Measurements from ENCODE around the gene BMP7.

Gene BMP7

GRCh38 chr20:57255183-57255582 is 11.3 kb downstream of the BMP7 start:
- no peak for TF ChIP-seq CTCF (IDR thresholded peaks at IDR 0.05; ENCODE audit: extremely low read depth, missing control alignments)
- no peak for DNase-seq (ENCODE audit: low spot score)

- DNase-seq (ENCODE audit: low spot score), result no peak
- no peak for TF ChIP-seq CTCF (IDR thresholded peaks at IDR 0.05; ENCODE audit: extremely low read depth, missing control alignments)
Measured at GRCh38 chr20:57252559-57253162, 13.8 kb downstream of the BMP7 start.

GRCh38 chr20:57251949-57252348 is 14.5 kb downstream of the BMP7 start:
- TF ChIP-seq CTCF (IDR thresholded peaks at IDR 0.05; ENCODE audit: extremely low read depth, missing control alignments), result no peak
- no peak for DNase-seq (ENCODE audit: low spot score)

GRCh38 chr20:57251344-57251743 is 15.1 kb downstream of the BMP7 start:
- DNase-seq (ENCODE audit: low spot score), result no peak
- no peak for TF ChIP-seq CTCF (IDR thresholded peaks at IDR 0.05; ENCODE audit: extremely low read depth, missing control alignments)

GRCh38 chr20:57250607-57251343 is 15.7 kb downstream of the BMP7 start:
- DNase-seq (ENCODE audit: low spot score), result no peak
- TF ChIP-seq CTCF (IDR thresholded peaks at IDR 0.05; ENCODE audit: extremely low read depth, missing control alignments), result no peak

GRCh38 chr20:57249772-57250171 is 16.7 kb downstream of the BMP7 start:
- DNase-seq (ENCODE audit: low spot score), result no peak
- TF ChIP-seq CTCF (IDR thresholded peaks at IDR 0.05; ENCODE audit: extremely low read depth, missing control alignments), result no peak

- TF ChIP-seq CTCF (IDR thresholded peaks at IDR 0.05; ENCODE audit: extremely low read depth, missing control alignments), result no peak
- no peak for DNase-seq (ENCODE audit: low spot score)
Measured at GRCh38 chr20:57249073-57249472, 17.4 kb downstream of the BMP7 start.

Data from GM20000 (cell line).